ENCODE data around the gene ITGB5. TPM values are rescaled to one million over a fixed set of nuclear protein-coding genes. Genes with fewer than 3 reads are reported as not detected.

The ITGB5 gene
- total RNA-seq, result 102 and 209 TPM in 2 replicates

DNA sequence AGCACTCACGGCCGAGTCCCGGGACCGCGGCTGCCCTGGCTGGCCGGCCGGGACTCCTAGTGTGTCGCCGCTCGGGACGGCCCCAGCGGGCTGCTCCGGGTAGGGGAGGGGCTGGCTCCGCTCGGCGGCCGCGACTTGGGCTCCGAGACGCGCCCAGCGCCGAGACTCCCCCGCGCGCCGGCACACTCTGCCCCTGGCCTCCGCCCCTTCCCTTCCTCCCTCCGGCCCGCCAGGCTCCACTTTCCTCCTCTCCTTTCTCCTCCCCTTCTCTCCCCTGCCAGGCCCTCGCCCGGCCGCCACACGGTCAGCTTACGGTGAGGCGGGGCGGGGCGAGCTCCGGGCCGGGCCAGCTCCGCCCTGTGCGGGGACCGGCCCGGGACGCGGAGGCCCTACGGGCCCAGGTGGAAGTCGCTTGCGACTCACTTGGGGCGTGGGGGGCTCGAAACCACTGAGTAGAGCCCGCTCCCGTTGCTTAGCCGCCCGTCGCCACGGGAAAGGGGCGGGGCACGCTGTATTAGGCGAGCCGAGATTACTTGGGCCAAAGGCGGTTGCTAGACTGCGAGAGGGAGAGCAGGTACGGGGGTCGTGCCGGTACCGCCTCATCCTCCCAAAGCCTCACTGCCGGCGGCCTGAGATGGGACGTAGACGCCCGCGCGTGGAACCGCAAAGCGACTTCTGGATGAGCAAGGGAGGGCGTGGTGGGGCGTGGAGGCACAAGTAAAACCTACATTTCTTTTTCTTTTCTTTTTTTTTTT is at the start of gene ITGB5:
ITGB5 (minus strand) TSS at position 189 of the 755 bp plus-strand sequence. CDS start 365 bp downstream, outside the sequence.

GRCh38 chr3:124934577-124934976 is 47.4 kb upstream of the ITGB5 start, which contains the start of gene MUC13:
Gene MUC13, minus strand, starts transcription at chr3:124934751. Its CDS starts 39 bp downstream, at chr3:124934712.

DNA sequence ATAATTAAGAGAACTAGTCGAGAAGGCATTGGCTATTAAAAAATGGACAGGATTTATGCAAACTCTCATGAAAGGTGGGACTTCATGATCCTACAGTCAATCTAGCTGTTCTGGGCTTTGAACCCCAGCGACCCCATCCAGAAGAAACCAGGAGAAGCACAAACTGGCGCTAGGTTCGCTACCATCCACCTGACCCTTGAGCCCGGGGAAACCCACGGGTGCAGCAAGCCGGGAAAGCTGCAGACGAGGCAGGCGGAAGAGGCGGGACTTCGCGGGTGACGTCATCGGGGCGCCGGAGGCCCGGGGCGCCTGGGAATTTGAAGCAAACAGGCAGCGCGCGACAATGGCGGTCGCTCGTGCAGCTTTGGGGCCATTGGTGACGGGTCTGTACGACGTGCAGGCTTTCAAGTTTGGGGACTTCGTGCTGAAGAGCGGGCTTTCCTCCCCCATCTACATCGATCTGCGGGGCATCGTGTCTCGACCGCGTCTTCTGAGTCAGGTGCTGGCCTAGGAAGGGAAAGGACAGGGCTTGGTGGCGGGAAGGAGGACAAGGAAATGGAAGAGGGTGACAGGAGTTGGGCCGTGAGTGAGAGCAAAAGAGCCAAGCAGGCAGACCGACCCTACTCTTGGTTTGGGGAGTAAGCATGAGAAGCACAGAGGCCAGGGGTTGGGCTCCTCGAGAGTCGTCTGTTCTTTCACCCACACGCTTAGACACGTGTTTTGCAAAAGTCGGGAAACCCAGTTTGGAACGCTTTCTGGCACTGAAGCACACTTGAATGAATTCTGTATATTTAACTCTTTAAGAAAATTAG is 156.8 kb downstream of the ITGB5 start, which contains the start of gene UMPS:
UMPS (plus strand) TSS at position 324 of the 812 bp plus-strand sequence; CDS start at position 344, 20 bp downstream.

Other genes starting within 250 kb of the ITGB5 start
- gene UMPS, start 156.9 kb downstream of the ITGB5 start, total RNA-seq, result 31.2 and 39.1 TPM in 2 replicates
- gene MUC13, start 47.4 kb upstream of the ITGB5 start, total RNA-seq, result not detected in 2 replicates
- 12.8 and 13.1 TPM in 2 replicates for gene HEG1, start 168.6 kb upstream of the ITGB5 start, total RNA-seq